GM19372 (cell line): Measurements from ENCODE around the gene CUEDC2.

Experiments used
- ATAC-seq: cut with Tn5 transposase; IDR thresholded peaks from one replicate; pipeline ENCODE4 v1.9.1; 2021; ENCODE audit warnings: mild to moderate bottlenecking, low read depth, moderate library complexity; ENCODE audit not compliant: unreplicated experiment

CUEDC2 gene

GRCh38 chr10:102426803-102427287 lies 5.5 kb downstream of the CUEDC2 start:
- no peak for ATAC-seq

- ATAC-seq: no peak
Observed at GRCh38 chr10:102425444-102425843, 6.9 kb downstream of the CUEDC2 start.

GRCh38 chr10:102424916-102425315 lies 7.5 kb downstream of the CUEDC2 start:
- ATAC-seq: no peak

GRCh38 chr10:102424145-102424544 lies 8.2 kb downstream of the CUEDC2 start:
- ATAC-seq: no peak

GRCh38 chr10:102423372-102423968 lies 8.9 kb downstream of the CUEDC2 start:
- ATAC-seq: no peak

GRCh38 chr10:102422545-102423129 lies 9.7 kb downstream of the CUEDC2 start:
- no peak for ATAC-seq

GRCh38 chr10:102421757-102422512 lies 10.4 kb downstream of the CUEDC2 start:
- no peak for ATAC-seq

GRCh38 chr10:102421507-102421756 lies 10.9 kb downstream of the CUEDC2 start:
- peak; percentile 3 for ATAC-seq

GRCh38 chr10:102420714-102421506 lies 11.5 kb downstream of the CUEDC2 start, which contains the start of gene FBXL15:
Gene FBXL15 (plus strand): TSS chr10:102420836. CDS start chr10:102421130, 294 bp downstream.
- ATAC-seq: peak; percentile 71

GRCh38 chr10:102420181-102420713 lies 12.1 kb downstream of the CUEDC2 start:
- ATAC-seq: no peak

GRCh38 chr10:102419269-102420180 lies 12.8 kb downstream of the CUEDC2 start:
- ATAC-seq: no peak

GRCh38 chr10:102418622-102419268 lies 13.6 kb downstream of the CUEDC2 start, which contains the start of gene PSD:
Gene PSD (minus strand): TSS chr10:102418785. CDS start chr10:102417038, 1,747 bp downstream.
- no peak for ATAC-seq

- no peak for ATAC-seq
Observed at GRCh38 chr10:102416695-102417094, 15.7 kb downstream of the CUEDC2 start.

- no peak for ATAC-seq
Observed at GRCh38 chr10:102416283-102416682, 16.1 kb downstream of the CUEDC2 start.

GRCh38 chr10:102414749-102415148 lies 17.6 kb downstream of the CUEDC2 start:
- ATAC-seq: no peak

GRCh38 chr10:102413806-102414561 lies 18.4 kb downstream of the CUEDC2 start:
- ATAC-seq: no peak

GRCh38 chr10:102413053-102413705 lies 19.2 kb downstream of the CUEDC2 start:
- ATAC-seq: no peak

- ATAC-seq: no peak
Observed at GRCh38 chr10:102412293-102412692, 20.1 kb downstream of the CUEDC2 start.
